Measurements from ENCODE around the gene SVEP1.

- TF ChIP-seq OSR1 (CRISPR knock-in tag; IDR thresholded peaks at IDR 0.05) (no peak), ISL1 (CRISPR knock-in tag; IDR thresholded peaks at IDR 0.05) (no peak), PATZ1 (CRISPR knock-in tag; IDR thresholded peaks at IDR 0.05; ENCODE audit: borderline replicate concordance) (no peak), TCF4 (CRISPR knock-in tag; IDR thresholded peaks at IDR 0.05; ENCODE audit: borderline replicate concordance) (no peak), ZNF565 (CRISPR knock-in tag; conservative IDR thresholded peaks at IDR 0.05; ENCODE audit: low read depth) (no peak), BACH2 (CRISPR knock-in tag; IDR thresholded peaks at IDR 0.05; ENCODE audit: borderline replicate concordance) (no peak), CREB5 (CRISPR knock-in tag; IDR thresholded peaks at IDR 0.05; ENCODE audit: low read depth) (no peak), ZFP30 (CRISPR knock-in tag; IDR thresholded peaks at IDR 0.05) (no peak)
Measured at GRCh38 chr9:110444911-110445310, 134.6 kb downstream of the SVEP1 start.

Data from SK-N-SH treated with all-trans-retinoic acid at 6 μM for 48 hours (cell line).